HG02870 (cell line): Measurements from ENCODE around the gene TANK.
A peak's percentile ranks its signal among the peaks of the same experiment; 100 is the strongest.
"Not testable (repeated sequence)": the region's sequence is repeated elsewhere in the genome, so short reads cannot be mapped to it uniquely, and the experiment has no call there.

Source experiments
- ATAC-seq: cut with Tn5 transposase; IDR thresholded peaks from one replicate; pipeline ENCODE4 v1.9.1; 2021; ENCODE audit warnings: mild to moderate bottlenecking, moderate library complexity; ENCODE audit not compliant: unreplicated experiment

TANK gene

GRCh38 chr2:161160226-161161073 is at the start of gene TANK:
TSS of gene TANK (plus strand) at chr2:161160428. CDS start at chr2:161179663, 19,235 bp downstream.
- ATAC-seq, result peak; percentile 85

GRCh38 chr2:161111531-161111930 is 48.7 kb upstream of the TANK start:
- no peak for ATAC-seq

GRCh38 chr2:161112908-161113307 is 47.3 kb upstream of the TANK start:
- no peak for ATAC-seq

- ATAC-seq, result no peak
Measured at GRCh38 chr2:161113693-161114575, 46.3 kb upstream of the TANK start.

- no peak for ATAC-seq
Measured at GRCh38 chr2:161115205-161115604, 45.0 kb upstream of the TANK start.

- no peak for ATAC-seq
Measured at GRCh38 chr2:161115605-161116380, 44.4 kb upstream of the TANK start.

GRCh38 chr2:161116509-161116908 is 43.7 kb upstream of the TANK start:
- no peak for ATAC-seq

- ATAC-seq, result no peak
Measured at GRCh38 chr2:161117506-161117905, 42.7 kb upstream of the TANK start.

GRCh38 chr2:161118722-161119121 is 41.5 kb upstream of the TANK start:
- no peak for ATAC-seq

- ATAC-seq, result no peak
Measured at GRCh38 chr2:161119483-161119882, 40.7 kb upstream of the TANK start.

- ATAC-seq, result no peak
Measured at GRCh38 chr2:161120775-161121174, 39.5 kb upstream of the TANK start.

GRCh38 chr2:161121622-161122021 is 38.6 kb upstream of the TANK start:
- ATAC-seq, result no peak

- peak; percentile 66 for ATAC-seq
Measured at GRCh38 chr2:161122772-161123530, 37.3 kb upstream of the TANK start.

- no peak for ATAC-seq
Measured at GRCh38 chr2:161123531-161124030, 36.6 kb upstream of the TANK start.

GRCh38 chr2:161124201-161124600 is 36.0 kb upstream of the TANK start:
- ATAC-seq, result no peak

- ATAC-seq, result no peak
Measured at GRCh38 chr2:161128885-161129284, 31.3 kb upstream of the TANK start.

GRCh38 chr2:161130354-161130753 is 29.9 kb upstream of the TANK start:
- no peak for ATAC-seq

- no peak for ATAC-seq
Measured at GRCh38 chr2:161131074-161131680, 29.1 kb upstream of the TANK start.

- no peak for ATAC-seq
Measured at GRCh38 chr2:161131804-161132203, 28.4 kb upstream of the TANK start.

- ATAC-seq, result not testable (repeated sequence)
Measured at GRCh38 chr2:161132384-161132783, 27.8 kb upstream of the TANK start.
